Activated T-helper 9 cell treated with anti-CD3 and anti-CD28 coated beads, Interleukin-2, amount 50 U/mL, for 16 hours (primary cell): ENCODE measurements around the gene HS6ST3.

Experiments used
- DNase-seq: peaks from one replicate; pipeline ENCODE4 v3.0.0-alpha.2; 2020; ENCODE audit warnings: low read depth

The HS6ST3 gene

DNA sequence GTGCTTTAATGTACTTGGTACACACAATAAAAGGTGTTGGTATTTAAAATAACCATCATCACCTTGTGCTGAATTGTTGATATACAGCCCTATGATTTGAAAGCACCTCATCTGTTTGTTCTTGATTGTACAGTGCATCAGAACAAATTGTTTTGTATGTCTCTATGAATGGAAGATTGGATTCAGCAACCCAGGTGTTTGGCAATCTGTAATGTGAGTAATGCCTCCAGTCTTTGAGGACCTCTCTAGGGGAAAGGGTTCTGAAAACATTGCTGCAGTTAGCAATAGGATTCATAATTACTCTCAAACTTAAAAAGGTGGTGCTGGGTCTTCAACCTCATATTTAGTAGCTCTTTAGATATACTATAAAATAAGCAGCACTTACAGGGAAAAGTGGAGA, 562.6 kb downstream of the HS6ST3 start:
- no peak for DNase-seq

DNA sequence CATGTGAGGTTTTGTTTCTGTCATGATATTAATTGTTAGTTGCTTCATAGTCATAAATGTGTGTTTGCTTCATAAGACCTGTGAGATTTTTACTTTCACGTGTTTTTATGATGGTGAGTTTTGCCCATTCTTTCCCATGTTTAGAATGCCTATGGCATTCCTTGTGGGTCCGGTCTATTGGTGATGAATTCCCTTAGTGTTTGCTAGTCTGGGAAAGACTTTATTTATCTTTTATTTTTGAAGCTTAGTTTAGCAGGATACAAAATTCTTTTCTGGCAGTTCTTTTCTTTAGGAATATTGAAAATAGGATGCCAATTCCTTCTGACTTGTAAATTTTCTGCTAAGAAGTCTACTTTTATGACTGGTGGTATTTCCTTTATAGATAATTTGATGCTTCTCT, 571.7 kb downstream of the HS6ST3 start:
- DNase-seq, result no peak

DNA sequence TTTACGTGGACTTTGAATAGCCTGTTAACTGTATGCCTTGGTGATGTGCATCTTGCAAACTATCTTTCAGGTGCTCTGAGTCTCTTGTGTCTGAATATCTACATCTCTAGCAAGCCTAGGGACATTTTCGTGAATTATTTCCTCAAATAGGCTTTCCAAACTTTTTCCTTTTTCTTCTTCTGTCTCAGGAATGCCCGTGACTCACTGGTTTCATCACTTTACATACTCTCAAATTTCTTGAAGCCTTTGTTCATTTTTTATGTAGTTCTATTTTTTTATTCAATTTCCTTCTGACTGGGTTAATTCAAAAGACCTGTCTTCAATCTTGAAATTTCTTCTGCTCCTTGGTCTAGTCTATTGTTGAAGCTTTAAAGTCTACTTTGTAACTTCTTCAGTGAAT, 572.1 kb downstream of the HS6ST3 start:
- no peak for DNase-seq

DNA sequence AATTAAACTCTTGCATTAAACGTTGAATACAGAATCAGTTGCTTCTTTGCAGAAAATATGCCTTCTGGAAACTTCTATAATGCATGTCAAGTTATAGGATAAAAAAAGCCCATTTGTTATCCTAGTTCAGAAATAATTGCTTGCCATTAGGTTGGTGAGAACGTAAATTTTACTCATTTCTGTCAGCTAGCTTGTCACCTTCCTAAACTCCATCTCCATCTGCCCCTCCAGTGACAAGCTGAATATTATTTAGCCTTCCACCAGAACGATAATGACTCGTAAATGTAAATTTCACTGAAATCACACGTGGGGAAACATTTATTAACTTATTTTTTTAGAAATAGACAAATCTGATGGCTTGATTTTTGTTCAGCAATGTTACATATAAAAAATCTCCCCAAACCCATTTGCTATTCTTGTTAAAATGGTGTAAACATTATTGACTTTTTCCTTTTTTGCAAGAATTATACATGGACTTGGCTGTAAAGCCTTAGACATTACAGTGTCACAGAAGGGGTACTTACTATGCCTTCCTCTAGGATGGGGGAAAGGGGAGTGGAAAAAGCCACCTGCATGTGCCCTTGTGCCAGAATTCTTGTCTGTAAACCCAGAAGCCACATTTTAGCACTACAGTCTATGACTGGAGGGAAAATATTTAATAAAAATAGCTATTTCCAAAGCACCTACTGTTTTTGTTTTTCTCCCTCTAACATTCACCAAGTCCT, 577.5 kb downstream of the HS6ST3 start:
- DNase-seq, result no peak

DNA sequence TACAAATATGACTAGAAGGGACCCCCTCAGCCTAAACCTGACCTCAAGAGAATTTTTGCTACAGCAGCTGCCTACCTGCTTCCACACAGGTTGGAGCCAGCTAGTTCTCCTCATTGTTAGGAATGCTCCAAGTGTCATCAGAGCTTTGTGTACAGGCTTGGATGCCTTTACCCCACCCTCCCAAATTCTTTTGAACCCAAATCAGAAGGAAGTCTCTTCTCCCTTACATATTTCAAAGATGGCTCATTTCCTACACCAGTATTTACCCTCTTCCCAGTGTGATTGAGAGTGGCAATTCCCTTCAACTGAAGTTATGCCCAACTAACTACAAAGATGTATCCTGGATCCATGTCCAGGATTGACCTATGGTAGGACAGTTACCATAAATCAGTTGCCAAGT, 581.2 kb downstream of the HS6ST3 start:
- no peak for DNase-seq

DNA sequence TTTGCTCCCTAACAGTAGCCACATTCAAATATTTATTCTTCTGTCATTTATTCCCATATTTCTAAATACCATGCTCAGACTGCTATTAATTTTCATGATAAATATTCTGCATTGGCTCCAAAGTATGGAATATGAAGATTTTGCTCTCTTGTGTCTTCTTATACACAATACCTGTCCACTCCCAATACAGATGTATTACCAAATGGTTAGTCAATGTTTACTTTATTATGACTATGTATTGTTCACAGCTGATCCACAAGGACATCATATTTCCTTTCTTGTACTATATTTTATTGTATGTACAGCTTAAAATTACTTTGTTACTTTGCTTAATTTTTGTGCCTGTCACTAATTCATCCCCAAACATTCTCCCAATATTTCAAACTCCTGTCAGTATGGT, 582.1 kb downstream of the HS6ST3 start:
- no peak for DNase-seq

DNA sequence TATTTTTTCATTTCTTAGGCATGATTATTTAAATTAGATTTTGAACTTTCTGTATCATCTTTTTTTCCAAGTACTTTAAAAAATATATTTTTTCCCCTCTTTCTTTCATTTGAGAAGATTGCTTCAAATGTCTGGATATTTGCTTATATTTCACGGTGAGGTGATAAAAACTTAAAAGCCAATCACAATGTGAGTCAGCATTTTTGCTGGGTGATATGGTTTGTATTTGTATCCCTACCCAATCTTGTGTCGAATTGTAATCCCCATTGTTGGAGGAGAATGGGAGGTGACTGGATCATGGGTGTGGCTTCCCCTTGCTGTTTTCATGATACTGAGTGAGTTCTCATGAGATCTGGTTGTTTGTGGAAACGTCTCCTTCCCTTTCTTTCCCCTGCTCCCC, 583.9 kb downstream of the HS6ST3 start:
- DNase-seq, result no peak

DNA sequence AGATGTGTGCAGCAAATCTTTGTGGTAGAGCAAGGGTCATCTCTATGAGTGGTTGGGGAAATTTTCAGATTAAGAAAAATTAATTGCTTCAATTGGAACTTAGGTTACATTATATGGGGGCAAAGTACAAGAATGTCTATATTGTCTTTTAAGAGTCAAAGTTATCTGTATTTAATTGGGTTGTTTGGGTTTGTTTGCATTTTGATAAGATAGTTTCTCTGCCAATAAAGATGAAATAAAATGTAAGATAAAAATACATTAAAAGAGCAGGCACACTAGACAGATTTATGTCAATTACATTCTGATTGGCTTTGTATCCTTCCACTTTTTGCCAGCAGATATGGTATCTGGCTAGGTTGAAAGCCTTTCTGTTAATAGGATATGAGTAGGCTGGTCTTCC, 587.1 kb downstream of the HS6ST3 start:
- DNase-seq, result no peak

DNA sequence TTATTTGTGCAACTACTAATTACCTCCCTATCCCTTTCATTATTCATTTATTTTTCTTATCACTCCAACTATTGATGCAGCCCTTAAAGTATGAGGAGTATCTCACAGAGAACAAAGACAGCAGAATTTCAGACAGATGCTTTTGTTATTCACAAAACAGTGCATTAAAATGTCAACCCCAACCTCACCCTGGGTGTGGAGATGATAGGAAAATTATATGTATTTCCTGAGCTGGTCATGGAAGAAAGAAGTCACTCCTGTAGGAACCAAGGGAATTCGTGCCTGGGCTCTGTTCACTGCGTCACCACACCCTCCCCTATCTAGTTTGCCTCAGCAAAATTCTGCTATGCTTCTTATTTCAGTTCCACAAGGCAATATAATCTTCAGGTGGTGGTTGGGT, 588.9 kb downstream of the HS6ST3 start:
- DNase-seq, result no peak

DNA sequence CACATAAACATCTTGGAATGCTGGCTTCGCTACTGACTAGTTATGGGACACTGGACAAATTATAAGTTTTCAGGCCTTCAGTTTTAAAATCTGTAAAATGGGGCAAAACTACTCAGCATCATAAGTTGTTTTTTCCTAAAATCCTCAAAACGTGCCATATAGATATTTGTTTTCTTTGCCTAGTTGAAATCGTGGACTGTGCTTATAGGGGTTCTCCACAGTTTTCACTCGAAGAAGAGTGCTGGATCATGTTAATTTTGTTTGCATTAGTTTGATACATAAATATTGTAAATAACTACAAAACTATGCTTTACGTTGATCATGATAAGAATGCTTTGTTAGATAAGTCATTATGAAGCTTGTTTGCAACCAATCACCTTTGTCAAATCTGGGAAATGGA, 591.0 kb downstream of the HS6ST3 start:
- DNase-seq, result no peak

DNA sequence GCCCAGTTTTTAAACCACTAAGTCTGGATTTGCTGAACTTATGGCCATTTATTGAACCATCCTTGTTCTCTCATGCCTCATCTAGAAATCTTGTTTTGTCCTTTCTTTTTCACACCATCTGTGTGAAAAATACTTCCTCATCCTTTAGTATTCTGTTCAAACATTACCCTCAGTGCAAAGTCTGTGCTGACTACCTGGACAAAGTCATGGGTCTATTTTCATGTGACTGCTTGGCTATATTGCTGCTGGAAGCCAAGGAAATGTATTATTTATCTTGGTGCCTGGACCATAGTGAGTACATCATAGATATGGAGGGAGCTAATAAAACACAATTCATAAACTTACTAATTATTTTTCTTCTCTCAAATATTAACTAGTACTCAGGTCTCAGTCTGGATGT, 591.9 kb downstream of the HS6ST3 start:
- no peak for DNase-seq

DNA sequence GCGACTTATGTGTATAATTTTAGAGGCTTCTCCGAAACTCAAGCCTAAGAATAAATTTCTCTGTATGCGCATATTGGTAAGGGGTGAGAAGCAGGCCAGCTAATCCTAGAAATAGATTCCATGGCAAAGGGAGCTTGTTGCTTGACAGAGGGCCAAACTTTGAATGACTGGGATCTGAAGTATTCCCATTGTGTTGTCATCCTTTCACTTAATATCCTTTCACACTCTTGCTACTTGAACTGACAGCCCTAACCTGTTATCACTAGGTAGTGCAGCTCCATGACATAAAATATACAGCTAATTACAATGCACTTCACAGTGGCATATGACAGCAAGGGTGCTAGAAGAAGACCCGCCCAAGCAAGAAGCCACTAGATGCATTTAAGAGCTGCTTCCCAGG, 594.6 kb downstream of the HS6ST3 start:
- DNase-seq, result no peak

DNA sequence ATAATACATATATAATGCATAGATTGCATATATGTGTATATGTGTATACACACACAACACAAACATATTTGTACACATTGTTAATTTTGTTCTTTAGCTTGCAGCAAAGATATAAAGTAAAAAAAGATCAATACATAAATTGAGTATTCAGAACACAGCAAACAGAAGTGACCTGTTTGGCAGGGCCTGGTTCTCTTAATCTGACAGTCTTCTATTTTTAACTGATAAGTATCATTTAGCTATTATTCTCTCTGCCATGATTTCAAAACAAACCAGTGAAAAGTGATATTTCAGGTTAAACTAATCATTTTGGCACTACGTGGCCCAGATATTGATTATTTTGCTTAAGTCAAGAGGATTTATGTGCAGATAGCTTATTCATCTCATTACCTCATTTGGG, 595.0 kb downstream of the HS6ST3 start:
- DNase-seq, result no peak

DNA sequence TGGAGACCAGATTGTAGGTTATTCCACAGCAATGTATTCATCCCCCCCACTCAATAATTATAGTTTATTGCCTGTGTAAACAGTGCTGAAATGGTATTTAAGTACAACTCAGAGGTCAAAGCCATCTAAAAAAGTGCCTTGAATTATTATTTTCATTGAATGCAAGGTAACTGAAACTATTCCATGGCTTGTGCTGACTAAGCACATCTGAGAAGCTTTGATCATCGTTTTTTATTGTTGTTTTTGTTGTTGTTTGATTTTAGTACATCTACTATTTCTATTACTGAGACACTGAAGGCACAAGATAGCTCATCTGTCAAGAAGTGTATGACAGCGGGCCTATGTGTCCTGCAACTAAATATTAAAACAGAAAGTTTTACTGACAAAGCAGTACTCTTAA, 596.4 kb downstream of the HS6ST3 start:
- no peak for DNase-seq

DNA sequence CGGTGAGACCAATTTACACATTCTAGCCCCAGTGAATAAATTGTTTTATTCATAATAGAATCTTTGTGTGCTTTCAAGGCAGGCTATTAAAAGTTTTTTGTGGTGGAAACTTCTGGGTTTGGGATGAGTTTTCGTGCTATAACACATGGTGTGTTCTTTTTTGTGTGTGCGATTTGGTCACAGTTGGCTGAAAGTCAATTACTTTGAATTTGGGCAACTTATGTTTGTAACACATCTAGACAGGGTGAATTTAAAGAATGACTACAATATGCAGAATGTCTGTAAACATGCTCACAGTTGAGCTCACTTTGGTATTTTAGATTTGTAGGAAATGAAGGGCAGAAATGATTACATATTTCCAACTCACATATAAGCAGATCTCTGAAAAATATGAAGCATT, 597.3 kb downstream of the HS6ST3 start:
- DNase-seq, result no peak

DNA sequence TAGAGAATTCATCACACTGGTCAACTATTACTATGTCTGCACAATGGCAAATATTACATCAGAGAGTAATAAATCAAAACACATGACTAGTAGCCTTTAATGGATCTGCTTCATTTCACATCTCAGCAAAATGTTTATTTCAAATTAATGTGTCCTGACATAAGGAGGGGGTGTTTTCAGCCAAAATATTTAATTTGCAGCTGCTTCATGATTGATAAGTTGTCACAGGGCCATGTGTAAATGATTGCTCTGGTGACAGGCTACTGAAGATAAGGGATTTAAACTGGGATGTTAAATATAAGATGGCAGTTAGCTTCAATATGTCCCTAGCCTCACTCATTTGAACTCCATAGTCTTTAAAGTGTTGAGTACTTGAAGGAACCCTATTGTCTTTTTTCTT, 601.1 kb downstream of the HS6ST3 start:
- DNase-seq, result no peak

DNA sequence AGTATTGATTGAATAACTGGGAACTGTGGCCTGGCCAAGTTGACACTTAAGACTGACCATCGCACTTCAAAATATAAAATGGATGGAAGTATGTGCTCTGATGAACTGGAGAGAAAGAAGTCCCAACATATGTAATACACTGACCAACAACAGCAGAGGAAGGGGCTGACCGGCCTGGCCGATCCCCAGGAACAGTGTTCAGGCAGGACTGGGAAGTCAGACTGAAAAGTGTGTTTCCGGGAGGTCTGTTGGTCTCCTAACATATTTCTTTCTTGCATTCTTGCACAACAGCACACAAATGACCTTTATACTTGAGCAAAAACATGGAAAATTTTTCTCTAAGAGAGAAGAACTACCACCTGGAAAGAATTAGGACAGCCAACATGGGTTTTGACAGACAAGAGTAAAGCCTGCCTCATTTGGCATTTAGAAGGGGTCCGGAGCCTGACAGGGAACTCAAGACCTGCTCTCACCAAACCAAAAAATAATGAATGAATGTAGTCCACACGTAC, 606.5 kb downstream of the HS6ST3 start:
- no peak for DNase-seq

DNA sequence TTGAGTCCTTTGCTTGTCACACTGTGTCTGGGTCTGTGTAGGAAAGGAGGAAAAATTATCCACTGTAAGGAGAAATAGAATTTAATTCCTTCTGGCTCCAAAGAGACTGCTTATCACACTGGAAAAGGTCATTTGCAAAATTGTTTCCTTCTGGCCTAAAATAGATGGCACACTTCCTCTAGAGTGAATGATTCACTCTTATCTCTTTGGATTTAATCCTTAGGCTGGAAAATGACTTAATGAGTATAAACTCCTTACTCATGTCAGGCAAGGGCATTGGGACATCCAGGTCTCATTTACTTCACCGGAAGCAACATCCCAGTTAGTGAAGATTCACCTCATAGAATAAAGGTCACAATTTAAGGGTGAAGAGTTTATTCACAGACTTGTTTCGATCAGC, 610.8 kb downstream of the HS6ST3 start:
- DNase-seq, result no peak

DNA sequence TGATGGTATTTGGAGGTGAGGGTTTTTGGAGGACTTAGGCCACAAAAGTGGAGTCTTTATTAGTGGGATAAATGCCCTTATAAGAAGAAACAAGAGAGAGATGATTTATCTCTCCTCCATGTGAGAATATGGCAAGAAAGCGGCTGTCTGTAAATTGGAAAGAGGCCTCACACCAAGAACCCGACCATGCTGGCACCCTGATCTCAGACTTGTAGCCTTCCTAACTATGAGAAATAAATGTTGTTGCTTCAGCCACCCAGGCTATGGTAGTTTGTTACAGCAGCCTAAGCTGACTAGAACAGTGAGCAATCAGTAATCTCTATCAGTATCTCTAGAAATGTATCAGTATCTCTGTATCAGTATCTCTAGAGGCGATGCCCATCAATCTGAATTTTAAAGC, 617.2 kb downstream of the HS6ST3 start:
- no peak for DNase-seq

DNA sequence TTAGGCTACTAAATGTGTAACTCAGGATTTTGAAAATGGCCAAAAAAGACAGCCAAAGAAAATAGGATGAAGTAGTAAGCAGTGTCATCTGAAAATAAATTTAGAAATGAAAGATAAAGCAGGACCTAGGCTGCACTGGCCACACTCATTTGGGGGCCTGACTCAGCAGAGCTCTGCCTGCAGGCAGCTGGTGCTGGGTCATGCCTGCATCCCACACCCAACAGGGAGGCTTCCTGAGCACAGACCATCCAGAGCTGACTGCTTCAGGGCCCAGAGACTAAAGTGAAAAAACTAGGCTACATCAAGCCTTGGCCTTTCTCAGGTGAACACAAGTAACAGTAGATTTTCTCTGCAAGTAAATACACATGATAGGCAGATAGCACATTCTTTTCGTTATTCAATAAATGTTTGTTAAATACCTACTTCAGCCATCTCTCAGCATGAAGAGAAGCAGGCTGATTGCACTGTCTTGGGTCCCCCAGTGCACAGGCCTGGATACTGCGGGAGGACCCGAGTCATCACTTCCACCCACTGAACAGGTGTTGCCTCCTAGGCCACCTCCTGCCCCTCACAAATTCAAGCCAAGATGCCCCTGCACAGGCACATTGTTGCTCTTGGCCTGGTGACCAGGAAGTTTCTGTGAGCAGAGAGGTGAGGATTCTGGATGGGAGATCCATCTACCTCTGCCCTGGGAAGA, 620.4 kb downstream of the HS6ST3 start:
- DNase-seq, result no peak

DNA sequence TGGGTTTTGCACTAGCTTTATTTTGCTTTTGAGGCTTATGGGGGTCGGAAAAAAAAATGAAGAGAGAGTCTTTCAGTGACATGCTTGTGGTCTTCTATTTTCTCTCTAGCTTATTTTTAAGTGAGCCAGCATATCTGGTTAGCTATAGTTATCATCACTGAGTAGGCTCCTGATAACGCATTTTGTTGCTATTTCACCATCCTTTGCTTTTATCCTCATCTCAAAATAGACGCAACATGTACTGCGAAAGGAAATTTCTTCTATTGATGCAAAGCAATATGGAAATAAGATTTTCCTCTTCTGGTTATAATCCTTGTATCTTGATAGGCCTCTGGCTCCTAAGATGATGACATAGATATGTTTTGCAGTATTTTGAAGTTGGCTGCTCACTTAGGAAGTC, 630.5 kb downstream of the HS6ST3 start:
- DNase-seq, result no peak

DNA sequence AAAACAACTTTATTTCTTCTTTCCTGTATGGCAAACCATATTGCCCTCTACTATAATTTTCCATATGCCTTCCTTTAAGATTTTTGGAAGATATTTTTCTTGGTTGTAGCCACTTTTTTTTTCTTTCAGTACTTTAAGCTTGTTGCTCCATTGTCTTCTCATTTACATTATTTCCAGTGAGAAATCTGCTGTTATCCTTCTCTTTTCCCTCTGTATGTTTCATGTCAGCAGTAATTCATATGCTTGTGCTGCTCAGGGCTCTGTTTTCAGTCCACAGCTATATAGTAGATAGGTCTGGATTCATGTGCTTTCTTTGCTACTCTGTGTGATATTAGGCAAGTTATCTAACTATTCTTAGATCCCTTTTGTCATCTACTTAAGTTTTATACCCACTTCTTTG, 636.7 kb downstream of the HS6ST3 start:
- DNase-seq, result no peak

DNA sequence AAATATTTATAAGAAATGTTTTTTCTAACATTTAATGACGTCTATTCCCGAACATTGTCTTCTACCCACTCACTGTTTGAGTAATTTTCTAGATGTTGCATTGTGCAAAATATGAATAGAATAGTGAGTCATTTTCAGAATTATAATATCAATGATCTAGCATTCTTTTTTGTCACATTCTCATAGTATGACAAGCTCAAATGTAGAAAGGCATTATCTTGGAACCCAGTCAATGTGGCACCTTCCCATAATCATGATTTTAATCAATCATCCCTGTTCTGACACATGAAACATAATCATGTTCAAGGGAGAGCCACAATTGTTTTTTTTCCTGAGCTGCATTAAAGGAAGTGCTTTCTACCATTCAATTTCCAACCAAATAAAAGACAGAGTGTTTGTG, 638.6 kb downstream of the HS6ST3 start:
- DNase-seq, result no peak

DNA sequence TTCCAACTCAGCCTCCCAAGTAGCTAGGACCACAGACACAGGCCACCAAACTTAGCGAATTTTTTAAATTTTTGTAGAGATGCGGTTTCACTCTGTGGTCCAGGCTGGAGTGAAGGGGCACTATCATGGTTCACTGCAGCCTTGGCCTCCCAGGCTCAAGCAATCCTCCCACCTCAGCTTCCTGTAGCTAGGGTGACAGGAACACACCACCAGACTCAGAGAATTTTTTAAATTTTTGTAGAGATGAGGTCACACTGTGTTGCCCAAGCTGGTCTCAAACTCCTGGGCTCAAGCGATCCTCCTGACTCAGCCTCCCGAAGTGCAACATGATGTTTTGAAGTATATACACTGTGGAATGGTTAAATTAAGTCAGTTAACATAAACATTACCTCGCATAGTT, 640.8 kb downstream of the HS6ST3 start:
- DNase-seq, result no peak
